OCI-LY7 (cell line): ENCODE results near the gene ICA1L.

Source experiments
- CTCF ChIP-seq: fragments of 200-600 bp; sonication (generic); conservative IDR thresholded peaks from 2 replicates; pipeline ENCODE4 v1.5.1; 2014; ENCODE audit warnings: mild to moderate bottlenecking, antibody characterized with exemption, low read length, moderate library complexity, mixed read lengths
- EZH2phosphoT487 ChIP-seq: fragments of 200-600 bp; sonication (generic); IDR thresholded peaks from 2 replicates; pipeline ENCODE4 v1.6.1; 2018; ENCODE audit warnings: low read depth, borderline replicate concordance, mild to moderate bottlenecking, mixed run types, antibody characterized with exemption, low read length, moderate library complexity, mixed read lengths

GRCh38 chr2:202842690-202843089 is 28.9 kb downstream of the ICA1L start:
- no peak for TF ChIP-seq EZH2phosphoT487
- no peak for TF ChIP-seq CTCF
